HG03432 (cell line): Measurements from ENCODE around the gene USP9X.
"Not testable (repeated sequence)": the region's sequence is repeated elsewhere in the genome, so short reads cannot be mapped to it uniquely, and the experiment has no call there.

Source experiments
- ATAC-seq: cut with Tn5 transposase; IDR thresholded peaks from one replicate; pipeline ENCODE4 v1.9.1; 2021; ENCODE audit warnings: mild to moderate bottlenecking, moderate library complexity; ENCODE audit not compliant: unreplicated experiment

The USP9X gene

GRCh38 chrX:41177297-41177696, 92.1 kb downstream of the USP9X start:
- ATAC-seq, result no peak

GRCh38 chrX:41178201-41178600, 93.0 kb downstream of the USP9X start:
- no peak for ATAC-seq

- ATAC-seq, result peak; percentile 73
Measured at GRCh38 chrX:41180194-41180908, 95.1 kb downstream of the USP9X start.

GRCh38 chrX:41184312-41184711, 99.1 kb downstream of the USP9X start:
- ATAC-seq, result peak; percentile 65

GRCh38 chrX:41186946-41187345, 101.7 kb downstream of the USP9X start:
- not testable (repeated sequence) for ATAC-seq

- ATAC-seq, result no peak
Measured at GRCh38 chrX:41189156-41189555, 103.9 kb downstream of the USP9X start.

- ATAC-seq, result no peak
Measured at GRCh38 chrX:41192880-41193279, 107.6 kb downstream of the USP9X start.

GRCh38 chrX:41198410-41198809, 113.2 kb downstream of the USP9X start:
- ATAC-seq, result no peak

- ATAC-seq, result no peak
Measured at GRCh38 chrX:41200785-41201184, 115.5 kb downstream of the USP9X start.

GRCh38 chrX:41209853-41210252, 124.6 kb downstream of the USP9X start:
- no peak for ATAC-seq

GRCh38 chrX:41224605-41225004, 139.4 kb downstream of the USP9X start:
- ATAC-seq, result no peak

GRCh38 chrX:41233988-41234387, 148.7 kb downstream of the USP9X start:
- ATAC-seq, result no peak

- ATAC-seq, result not testable (repeated sequence)
Measured at GRCh38 chrX:41234471-41234870, 149.2 kb downstream of the USP9X start.

GRCh38 chrX:41234962-41235361, 149.7 kb downstream of the USP9X start:
- no peak for ATAC-seq

GRCh38 chrX:41236629-41237028, 151.4 kb downstream of the USP9X start:
- peak; percentile 81 for ATAC-seq

GRCh38 chrX:41240509-41240908, 155.3 kb downstream of the USP9X start:
- no peak for ATAC-seq

- no peak for ATAC-seq
Measured at GRCh38 chrX:41241962-41242361, 156.7 kb downstream of the USP9X start.

GRCh38 chrX:41245641-41246040, 160.4 kb downstream of the USP9X start:
- no peak for ATAC-seq

GRCh38 chrX:41250867-41251266, 165.6 kb downstream of the USP9X start:
- no peak for ATAC-seq

GRCh38 chrX:41257801-41258200, 172.6 kb downstream of the USP9X start:
- no peak for ATAC-seq

- ATAC-seq, result no peak
Measured at GRCh38 chrX:41258226-41258625, 173.0 kb downstream of the USP9X start.

GRCh38 chrX:41258871-41259270, 173.6 kb downstream of the USP9X start:
- no peak for ATAC-seq

GRCh38 chrX:41259516-41259915, 174.3 kb downstream of the USP9X start:
- ATAC-seq, result no peak
